22Rv1 (cell line): Measurements from ENCODE around the gene CAMSAP2.

ENCODE experiments used
- ZFX ChIP-seq: fragments of 450-650 bp; IDR thresholded peaks from 2 replicates; pipeline ENCODE4 v1.6.1; 2017; ENCODE audit warnings: antibody characterized with exemption, borderline replicate concordance
- TF ChIP-seq, protein P1 (sequence below): fragments of 450-650 bp; IDR thresholded peaks from 2 replicates; pipeline ENCODE4 v1.5.1; 2017; ENCODE audit warnings: mild to moderate bottlenecking

DNA sequence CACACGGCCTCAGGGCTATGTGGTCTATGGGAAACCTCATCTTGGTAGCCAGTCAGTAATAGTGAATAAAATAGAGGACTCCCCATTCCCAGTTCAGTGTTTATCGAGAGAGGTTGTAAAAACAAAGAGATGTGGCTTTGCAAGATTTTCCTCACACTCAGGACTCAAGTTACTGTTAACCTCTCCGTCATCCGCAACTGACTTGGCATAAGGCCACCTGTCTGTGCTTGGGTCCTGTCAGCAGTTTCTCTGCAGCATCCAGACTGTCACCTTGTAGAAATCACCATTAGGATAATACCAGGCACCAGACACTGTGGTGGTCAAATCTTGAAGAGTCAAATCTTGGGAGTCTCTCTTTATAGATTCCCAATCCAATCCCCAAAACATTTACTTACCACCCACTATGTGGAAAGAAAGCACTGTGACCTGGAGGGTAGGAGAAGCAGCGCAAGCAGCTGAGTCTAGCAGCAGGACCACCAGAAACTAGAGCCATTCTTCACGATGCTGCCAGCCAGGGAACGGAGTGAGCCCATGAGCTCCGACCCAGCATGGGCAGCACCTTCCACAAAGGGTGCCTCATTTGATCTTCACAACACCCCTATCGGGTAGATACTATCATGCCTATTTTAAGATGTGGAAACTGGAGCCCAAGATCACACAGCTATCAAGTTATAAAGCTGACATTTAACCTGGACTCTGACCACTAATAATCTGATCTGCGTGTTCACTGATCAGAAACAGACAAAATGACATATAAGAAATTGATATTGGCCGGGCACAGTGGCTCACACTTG is 128.5 kb downstream of the CAMSAP2 start:
- TF ChIP-seq, protein P1, sequence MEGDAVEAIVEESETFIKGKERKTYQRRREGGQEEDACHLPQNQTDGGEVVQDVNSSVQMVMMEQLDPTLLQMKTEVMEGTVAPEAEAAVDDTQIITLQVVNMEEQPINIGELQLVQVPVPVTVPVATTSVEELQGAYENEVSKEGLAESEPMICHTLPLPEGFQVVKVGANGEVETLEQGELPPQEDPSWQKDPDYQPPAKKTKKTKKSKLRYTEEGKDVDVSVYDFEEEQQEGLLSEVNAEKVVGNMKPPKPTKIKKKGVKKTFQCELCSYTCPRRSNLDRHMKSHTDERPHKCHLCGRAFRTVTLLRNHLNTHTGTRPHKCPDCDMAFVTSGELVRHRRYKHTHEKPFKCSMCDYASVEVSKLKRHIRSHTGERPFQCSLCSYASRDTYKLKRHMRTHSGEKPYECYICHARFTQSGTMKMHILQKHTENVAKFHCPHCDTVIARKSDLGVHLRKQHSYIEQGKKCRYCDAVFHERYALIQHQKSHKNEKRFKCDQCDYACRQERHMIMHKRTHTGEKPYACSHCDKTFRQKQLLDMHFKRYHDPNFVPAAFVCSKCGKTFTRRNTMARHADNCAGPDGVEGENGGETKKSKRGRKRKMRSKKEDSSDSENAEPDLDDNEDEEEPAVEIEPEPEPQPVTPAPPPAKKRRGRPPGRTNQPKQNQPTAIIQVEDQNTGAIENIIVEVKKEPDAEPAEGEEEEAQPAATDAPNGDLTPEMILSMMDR = no peak
- no peak for TF ChIP-seq ZFX
